SK-N-SH treated with all-trans-retinoic acid at 6 μM for 48 hours (cell line): ENCODE data around the gene TMC4.

Experiments
- ISL1 ChIP-seq: fragments of 250-450 bp; sonication (Bioruptor Pico); IDR thresholded peaks from 2 replicates; pipeline ENCODE4 v2.1.2; 2022; ENCODE audit warnings: mild to moderate bottlenecking, moderate library complexity
- OSR1 ChIP-seq: fragments of 250-450 bp; sonication (Bioruptor Pico); IDR thresholded peaks from 2 replicates; pipeline ENCODE4 v1.8.0; 2022; ENCODE audit warnings: moderate library complexity, mild to moderate bottlenecking, inconsistent platforms
- PPARA ChIP-seq: fragments of 250-450 bp; sonication (Bioruptor Pico); IDR thresholded peaks from 2 replicates; pipeline ENCODE4 v1.5.0; 2020; ENCODE audit warnings: mild to moderate bottlenecking, borderline replicate concordance
- RARB ChIP-seq: fragments of 250-450 bp; sonication (Bioruptor Pico); IDR thresholded peaks from 2 replicates; pipeline ENCODE4 v1.8.0; 2021; ENCODE audit warnings: mild to moderate bottlenecking, moderate library complexity
- SNAI2 ChIP-seq: fragments of 250-450 bp; sonication (Bioruptor Pico); IDR thresholded peaks from 2 replicates; pipeline ENCODE4 v1.5.0; 2020; ENCODE audit warnings: mild to moderate bottlenecking, moderate library complexity
- TOX ChIP-seq: fragments of 250-450 bp; sonication (Bioruptor Pico); IDR thresholded peaks from 2 replicates; pipeline ENCODE4 v1.8.0; 2021; ENCODE audit warnings: mild to moderate bottlenecking, moderate library complexity, borderline replicate concordance
- ZC3H10 ChIP-seq: fragments of 250-450 bp; sonication (Bioruptor Pico); IDR thresholded peaks from 2 replicates; pipeline ENCODE4 v1.5.1; 2021; ENCODE audit warnings: mild to moderate bottlenecking, moderate library complexity
- ZFP30 ChIP-seq: fragments of 450-650 bp; formaldehyde crosslinking; IDR thresholded peaks from 2 replicates; pipeline ENCODE4 v1.5.0; 2022; ENCODE audit warnings: mild to moderate bottlenecking, moderate library complexity
- ZNF565 ChIP-seq: fragments of 450-650 bp; formaldehyde crosslinking; conservative IDR thresholded peaks from 2 replicates; pipeline ENCODE4 v1.5.0; 2020; ENCODE audit warnings: low read depth, mild to moderate bottlenecking, moderate library complexity
- TF ChIP-seq, protein P1 (sequence below): fragments of 250-450 bp; sonication (Bioruptor Pico); IDR thresholded peaks from 2 replicates; pipeline ENCODE4 v1.5.1; 2021; ENCODE audit warnings: mild to moderate bottlenecking, moderate library complexity
- TF ChIP-seq, protein P2 (sequence below): fragments of 250-450 bp; sonication (Bioruptor Pico); IDR thresholded peaks from 2 replicates; pipeline ENCODE4 v1.8.0; 2021; ENCODE audit warnings: low read depth, mild to moderate bottlenecking, moderate library complexity, borderline replicate concordance

DNA sequence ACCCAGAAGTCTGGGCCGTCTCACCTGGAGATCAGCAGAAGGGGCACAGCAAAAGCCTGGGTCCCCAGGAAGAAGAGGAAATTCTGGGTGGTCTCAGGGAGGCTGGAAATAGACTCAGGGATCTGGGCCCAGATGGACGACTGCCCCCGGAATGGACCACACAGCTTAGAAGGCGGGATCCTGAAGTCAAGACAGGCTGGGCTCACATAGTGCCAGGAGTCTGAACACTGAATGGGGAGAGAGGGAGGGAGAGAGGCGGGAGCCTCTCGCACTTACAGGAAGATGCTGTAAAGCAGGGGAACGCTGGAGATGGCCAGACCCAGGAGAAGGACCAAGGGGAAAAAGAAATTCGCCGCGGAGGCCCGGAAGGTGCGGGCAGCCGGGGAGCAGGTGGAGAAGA lies 12.1 kb downstream of the TMC4 start:
- TF ChIP-seq, protein P1, sequence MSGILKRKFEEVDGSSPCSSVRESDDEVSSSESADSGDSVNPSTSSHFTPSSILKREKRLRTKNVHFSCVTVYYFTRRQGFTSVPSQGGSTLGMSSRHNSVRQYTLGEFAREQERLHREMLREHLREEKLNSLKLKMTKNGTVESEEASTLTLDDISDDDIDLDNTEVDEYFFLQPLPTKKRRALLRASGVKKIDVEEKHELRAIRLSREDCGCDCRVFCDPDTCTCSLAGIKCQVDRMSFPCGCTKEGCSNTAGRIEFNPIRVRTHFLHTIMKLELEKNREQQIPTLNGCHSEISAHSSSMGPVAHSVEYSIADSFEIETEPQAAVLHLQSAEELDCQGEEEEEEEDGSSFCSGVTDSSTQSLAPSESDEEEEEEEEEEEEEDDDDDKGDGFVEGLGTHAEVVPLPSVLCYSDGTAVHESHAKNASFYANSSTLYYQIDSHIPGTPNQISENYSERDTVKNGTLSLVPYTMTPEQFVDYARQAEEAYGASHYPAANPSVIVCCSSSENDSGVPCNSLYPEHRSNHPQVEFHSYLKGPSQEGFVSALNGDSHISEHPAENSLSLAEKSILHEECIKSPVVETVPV (CRISPR knock-in tag): no peak
- no peak for TF ChIP-seq OSR1 (CRISPR knock-in tag)
- TF ChIP-seq ISL1 (CRISPR knock-in tag): no peak
- TF ChIP-seq SNAI2 (CRISPR knock-in tag): no peak
- TF ChIP-seq PPARA: no peak
- TF ChIP-seq ZFP30 (CRISPR knock-in tag): no peak
- TF ChIP-seq RARB (CRISPR knock-in tag): no peak
- TF ChIP-seq ZNF565: no peak
- no peak for TF ChIP-seq TOX (CRISPR knock-in tag)
- no peak for TF ChIP-seq ZC3H10 (CRISPR knock-in tag)
- TF ChIP-seq, protein P2, sequence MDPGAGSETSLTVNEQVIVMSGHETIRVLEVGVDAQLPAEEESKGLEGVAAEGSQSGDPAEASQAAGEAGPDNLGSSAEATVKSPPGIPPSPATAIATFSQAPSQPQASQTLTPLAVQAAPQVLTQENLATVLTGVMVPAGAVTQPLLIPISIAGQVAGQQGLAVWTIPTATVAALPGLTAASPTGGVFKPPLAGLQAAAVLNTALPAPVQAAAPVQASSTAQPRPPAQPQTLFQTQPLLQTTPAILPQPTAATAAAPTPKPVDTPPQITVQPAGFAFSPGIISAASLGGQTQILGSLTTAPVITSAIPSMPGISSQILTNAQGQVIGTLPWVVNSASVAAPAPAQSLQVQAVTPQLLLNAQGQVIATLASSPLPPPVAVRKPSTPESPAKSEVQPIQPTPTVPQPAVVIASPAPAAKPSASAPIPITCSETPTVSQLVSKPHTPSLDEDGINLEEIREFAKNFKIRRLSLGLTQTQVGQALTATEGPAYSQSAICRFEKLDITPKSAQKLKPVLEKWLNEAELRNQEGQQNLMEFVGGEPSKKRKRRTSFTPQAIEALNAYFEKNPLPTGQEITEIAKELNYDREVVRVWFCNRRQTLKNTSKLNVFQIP (CRISPR knock-in tag): no peak
